HG02870 (cell line): ENCODE results near the gene NDUFB11.

Source experiments
- ATAC-seq: cut with Tn5 transposase; IDR thresholded peaks from one replicate; pipeline ENCODE4 v1.9.1; 2021; ENCODE audit warnings: mild to moderate bottlenecking, moderate library complexity; ENCODE audit not compliant: unreplicated experiment

The NDUFB11 gene

GRCh38 chrX:47144626-47145394 lies at the start of gene NDUFB11, which contains the start of gene RBM10:
TSS of gene NDUFB11 (minus strand) at chrX:47144702. CDS start at chrX:47144679, 23 bp downstream.
TSS of gene RBM10 (plus strand) at chrX:47145221. CDS start at chrX:47147482, 2,261 bp downstream.
- peak; percentile 88 for ATAC-seq

- ATAC-seq = peak; percentile 81
These were observed 49.1 kb upstream of the NDUFB11 start, which contains the start of gene UBA1 for GRCh38 chrX:47193475-47194193. TSS of gene UBA1 (plus strand) at chrX:47193829. CDS start at chrX:47198803, 4,974 bp downstream.

- ATAC-seq = no peak
These were observed 47.4 kb upstream of the NDUFB11 start for GRCh38 chrX:47191806-47192401.

GRCh38 chrX:47191331-47191730 lies 46.8 kb upstream of the NDUFB11 start:
- no peak for ATAC-seq

- peak; percentile 43 for ATAC-seq
These were observed 46.2 kb upstream of the NDUFB11 start for GRCh38 chrX:47190445-47191269.

- ATAC-seq = no peak
These were observed 45.4 kb upstream of the NDUFB11 start for GRCh38 chrX:47189906-47190305.

GRCh38 chrX:47187106-47187677 lies 42.7 kb upstream of the NDUFB11 start:
- ATAC-seq = no peak

GRCh38 chrX:47186096-47186740 lies 41.7 kb upstream of the NDUFB11 start:
- ATAC-seq = no peak

- ATAC-seq = no peak
These were observed 40.7 kb upstream of the NDUFB11 start for GRCh38 chrX:47185241-47185640.

- ATAC-seq = no peak
These were observed 40.0 kb upstream of the NDUFB11 start for GRCh38 chrX:47184486-47184885.

GRCh38 chrX:47182106-47182700 lies 37.7 kb upstream of the NDUFB11 start:
- ATAC-seq = no peak

GRCh38 chrX:47181301-47181700 lies 36.8 kb upstream of the NDUFB11 start:
- no peak for ATAC-seq

- no peak for ATAC-seq
These were observed 35.8 kb upstream of the NDUFB11 start for GRCh38 chrX:47180346-47180745.

GRCh38 chrX:47179928-47180255 lies 35.4 kb upstream of the NDUFB11 start:
- ATAC-seq = no peak

- ATAC-seq = no peak
These were observed 34.9 kb upstream of the NDUFB11 start for GRCh38 chrX:47179221-47179927.

- no peak for ATAC-seq
These were observed 33.8 kb upstream of the NDUFB11 start for GRCh38 chrX:47178337-47178736.

GRCh38 chrX:47177079-47177478 lies 32.6 kb upstream of the NDUFB11 start:
- no peak for ATAC-seq

GRCh38 chrX:47176101-47176740 lies 31.7 kb upstream of the NDUFB11 start:
- no peak for ATAC-seq

- no peak for ATAC-seq
These were observed 31.1 kb upstream of the NDUFB11 start for GRCh38 chrX:47175588-47175980.
